Astrocyte of the cerebellum (primary cell): ENCODE measurements around the gene MDP1.

Source experiments
- DNase-seq: peaks from one replicate; pipeline ENCODE4 v3.0.0-alpha.2; 2011; ENCODE audit warnings: low read depth
- H3K4me3 ChIP-seq: 2 replicates; pipeline ENCODE4 v1.5.1; 2011; ENCODE audit warnings: mild to moderate bottlenecking, low read depth, low read length, moderate library complexity
- in situ Hi-C: cut with HindIII; loops from 2 replicates; pipeline ENCODE4 v1.10.0; 2017; ENCODE audit warnings: low sequenced_read_pairs
- TF ChIP-seq, protein P1 (sequence below): IDR thresholded peaks from 2 replicates; pipeline ENCODE4 v1.5.1; 2012; ENCODE audit warnings: low read length, low read depth, moderate library complexity, mild to moderate bottlenecking; ENCODE audit errors: missing control alignments

MDP1 gene

DNA sequence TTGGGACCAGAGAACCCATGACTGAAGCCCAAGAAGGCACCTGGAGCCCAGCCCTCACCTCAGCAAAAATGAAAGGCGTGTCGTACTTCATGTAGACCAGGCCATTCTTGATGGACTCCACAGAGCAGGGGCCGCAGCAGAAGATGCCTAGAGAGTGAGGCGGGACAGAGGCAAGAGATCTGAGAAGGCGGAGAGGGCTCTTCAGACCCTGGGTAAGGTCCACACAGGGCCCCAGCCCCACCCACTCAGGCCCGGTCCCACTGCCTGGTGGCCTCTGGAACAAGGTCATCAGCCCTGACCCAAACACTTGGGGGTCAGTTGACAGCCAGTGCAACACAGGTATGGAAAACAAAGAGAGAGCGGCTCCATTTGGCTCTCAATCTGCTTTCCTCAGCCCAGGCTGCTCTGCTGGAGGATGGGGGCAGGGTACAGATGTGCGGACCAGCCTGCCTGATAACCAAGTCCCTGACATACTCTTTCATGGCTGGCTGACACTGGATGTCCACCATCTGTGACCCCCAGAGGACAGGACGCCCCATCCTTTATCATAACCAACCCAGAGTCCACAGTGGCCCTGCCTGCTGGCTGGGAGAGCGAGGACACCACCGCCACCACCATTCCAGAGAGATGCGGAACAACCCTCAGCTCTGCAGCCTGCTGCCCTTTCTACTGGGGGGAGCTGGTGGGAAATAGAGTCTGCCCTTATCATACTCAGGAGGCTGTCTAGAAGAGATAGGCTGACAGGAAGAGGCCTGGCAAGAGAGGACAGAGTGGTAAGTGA, 40.3 kb upstream of the MDP1 start:
- H3K4me3 ChIP-seq = no peak overlapping the region
- TF ChIP-seq, protein P1, sequence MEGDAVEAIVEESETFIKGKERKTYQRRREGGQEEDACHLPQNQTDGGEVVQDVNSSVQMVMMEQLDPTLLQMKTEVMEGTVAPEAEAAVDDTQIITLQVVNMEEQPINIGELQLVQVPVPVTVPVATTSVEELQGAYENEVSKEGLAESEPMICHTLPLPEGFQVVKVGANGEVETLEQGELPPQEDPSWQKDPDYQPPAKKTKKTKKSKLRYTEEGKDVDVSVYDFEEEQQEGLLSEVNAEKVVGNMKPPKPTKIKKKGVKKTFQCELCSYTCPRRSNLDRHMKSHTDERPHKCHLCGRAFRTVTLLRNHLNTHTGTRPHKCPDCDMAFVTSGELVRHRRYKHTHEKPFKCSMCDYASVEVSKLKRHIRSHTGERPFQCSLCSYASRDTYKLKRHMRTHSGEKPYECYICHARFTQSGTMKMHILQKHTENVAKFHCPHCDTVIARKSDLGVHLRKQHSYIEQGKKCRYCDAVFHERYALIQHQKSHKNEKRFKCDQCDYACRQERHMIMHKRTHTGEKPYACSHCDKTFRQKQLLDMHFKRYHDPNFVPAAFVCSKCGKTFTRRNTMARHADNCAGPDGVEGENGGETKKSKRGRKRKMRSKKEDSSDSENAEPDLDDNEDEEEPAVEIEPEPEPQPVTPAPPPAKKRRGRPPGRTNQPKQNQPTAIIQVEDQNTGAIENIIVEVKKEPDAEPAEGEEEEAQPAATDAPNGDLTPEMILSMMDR = no peak
- in situ Hi-C loops = no loop called here
- no peak for DNase-seq

DNA sequence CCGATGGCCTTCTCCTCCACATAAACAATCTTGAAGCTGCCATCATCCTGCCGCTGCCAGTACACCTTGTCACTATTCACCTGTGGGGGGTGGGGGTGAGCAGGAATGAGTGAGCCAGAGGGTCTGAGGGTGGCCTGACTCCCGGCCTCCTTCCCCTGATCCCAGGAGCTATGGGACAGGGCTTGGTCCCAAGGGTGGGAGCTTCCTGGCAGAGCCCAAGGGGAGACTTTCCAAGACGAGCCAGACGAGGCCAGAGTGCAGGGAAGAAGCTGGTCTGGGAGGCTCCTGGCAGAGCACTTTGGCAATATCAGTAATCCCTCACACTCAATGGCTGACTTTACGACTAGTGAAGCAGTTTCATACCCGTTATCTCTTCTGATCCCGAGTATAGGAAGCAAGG, 39.6 kb upstream of the MDP1 start:
- H3K4me3 ChIP-seq = no peak overlapping the region
- DNase-seq = no peak
- in situ Hi-C loops = no loop called here
- TF ChIP-seq, protein P1 = no peak

- TF ChIP-seq, protein P1 = no peak
- no peak for DNase-seq
- in situ Hi-C loops = no loop called here
- H3K4me3 ChIP-seq = no peak overlapping the region
Measured at GRCh38 chr14:24254630-24255392, 38.9 kb upstream of the MDP1 start.

DNA sequence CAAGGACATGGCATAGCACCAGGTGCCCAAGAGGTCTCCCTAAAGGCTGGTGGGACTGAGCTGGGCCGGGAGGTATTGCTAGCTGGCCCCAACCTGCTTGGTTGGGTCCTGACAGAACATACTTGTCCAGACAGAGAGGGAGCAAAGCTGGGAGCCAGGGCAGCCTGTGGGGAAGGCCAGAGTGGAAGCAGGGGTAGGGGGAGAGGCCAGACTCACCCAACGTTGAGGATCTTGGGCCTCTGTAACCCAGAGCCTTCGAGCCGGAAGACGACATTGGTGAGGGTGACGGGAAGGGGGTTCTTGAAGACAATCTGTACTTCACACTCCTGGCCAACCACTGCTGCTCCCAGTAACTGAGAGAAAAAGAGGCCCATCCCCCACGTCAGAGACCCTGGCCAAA, 38.1 kb upstream of the MDP1 start:
- in situ Hi-C loops = no loop called here
- TF ChIP-seq, protein P1 = no peak

GRCh38 chr14:24252289-24253124, 36.6 kb upstream of the MDP1 start:
- in situ Hi-C loops = no loop called here
- no peak overlapping the region for H3K4me3 ChIP-seq
- TF ChIP-seq, protein P1 = no peak
- DNase-seq = no peak

More for the DNA sequence above, 38.1 kb upstream of the MDP1 start:
- no peak for DNase-seq
- H3K4me3 ChIP-seq = no peak overlapping the region

DNA sequence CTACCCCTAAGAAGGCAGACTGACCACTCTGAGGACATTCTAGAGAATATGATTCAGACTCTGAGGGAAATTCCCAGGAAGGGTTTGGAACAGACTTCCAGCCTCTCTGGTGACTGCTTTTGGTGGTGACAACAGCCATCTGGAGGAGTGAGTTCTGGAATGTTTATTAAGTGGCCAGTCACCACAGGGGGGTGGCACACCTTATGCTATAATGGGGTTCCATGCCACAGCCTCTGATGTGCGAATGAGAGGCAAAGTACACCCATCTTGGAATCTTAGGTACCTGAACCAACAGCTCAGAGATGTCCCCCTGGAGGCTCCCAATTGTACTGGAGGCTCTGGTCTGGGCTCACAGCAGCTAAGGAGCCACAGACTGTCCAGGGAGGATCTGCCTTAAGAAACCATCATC, 36.0 kb upstream of the MDP1 start:
- TF ChIP-seq, protein P1 = no peak
- DNase-seq = no peak
- no peak overlapping the region for H3K4me3 ChIP-seq
- in situ Hi-C loops = no loop called here
